ENCODE data around the gene HSPE1.
"Not testable (repeated sequence)": the region's sequence is repeated elsewhere in the genome, so short reads cannot be mapped to it uniquely, and the experiment has no call there.

HSPE1 gene

GRCh38 chr2:197455428-197455827, 44.8 kb upstream of the HSPE1 start:
- H3K4me3 ChIP-seq (ENCODE audit: low read length): no peak overlapping the region
- no peak for DNase-seq (ENCODE audit: low read depth)
- TF ChIP-seq CTCF (conservative IDR thresholded peaks at IDR 0.05; ENCODE audit: low read depth, low read length): no peak

DNA sequence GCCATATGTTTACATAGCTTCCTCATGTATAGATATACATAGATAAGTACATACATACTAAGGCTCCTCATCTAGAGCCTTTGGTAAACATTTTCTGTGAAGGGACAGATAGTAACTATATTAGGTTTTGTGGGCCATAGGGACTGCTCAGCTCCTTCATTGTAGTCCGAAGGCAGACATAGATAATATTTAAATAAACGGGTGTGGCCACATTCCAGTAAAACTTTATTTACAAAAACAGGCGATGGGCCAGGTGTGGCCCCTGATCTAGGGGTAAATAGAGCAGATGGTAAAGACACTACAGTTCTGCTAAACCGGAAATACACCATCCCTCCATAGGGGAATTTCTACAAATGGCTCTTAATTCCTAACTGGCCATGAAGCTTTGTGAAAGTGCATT, 39.5 kb upstream of the HSPE1 start:
- no peak overlapping the region for H3K4me3 ChIP-seq (ENCODE audit: low read length)
- DNase-seq (ENCODE audit: low read depth): no peak
- no peak for TF ChIP-seq CTCF (conservative IDR thresholded peaks at IDR 0.05; ENCODE audit: low read depth, low read length)

DNA sequence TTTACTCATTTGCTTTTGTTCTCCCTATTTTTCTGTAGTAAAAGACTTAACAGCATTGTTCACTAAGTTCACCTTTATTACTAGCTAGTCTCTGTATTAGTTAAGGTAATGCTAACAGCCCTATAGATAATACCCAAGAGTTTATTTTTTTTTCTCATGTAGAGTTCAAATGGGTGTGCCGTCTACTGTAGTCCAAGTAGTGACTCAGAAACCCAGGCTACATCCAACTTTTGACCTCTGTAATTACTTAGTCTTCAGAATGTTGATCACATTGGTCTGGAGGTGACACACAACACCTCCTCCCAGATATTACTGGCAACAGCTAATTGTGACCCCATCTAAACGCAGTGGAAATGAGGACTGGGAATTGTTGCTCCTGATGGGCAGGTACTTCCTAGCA, 39.1 kb upstream of the HSPE1 start:
- no peak for TF ChIP-seq CTCF (conservative IDR thresholded peaks at IDR 0.05; ENCODE audit: low read depth, low read length)
- peak; percentile 34 for DNase-seq (ENCODE audit: low read depth)
- H3K4me3 ChIP-seq (ENCODE audit: low read length): no peak overlapping the region

DNA sequence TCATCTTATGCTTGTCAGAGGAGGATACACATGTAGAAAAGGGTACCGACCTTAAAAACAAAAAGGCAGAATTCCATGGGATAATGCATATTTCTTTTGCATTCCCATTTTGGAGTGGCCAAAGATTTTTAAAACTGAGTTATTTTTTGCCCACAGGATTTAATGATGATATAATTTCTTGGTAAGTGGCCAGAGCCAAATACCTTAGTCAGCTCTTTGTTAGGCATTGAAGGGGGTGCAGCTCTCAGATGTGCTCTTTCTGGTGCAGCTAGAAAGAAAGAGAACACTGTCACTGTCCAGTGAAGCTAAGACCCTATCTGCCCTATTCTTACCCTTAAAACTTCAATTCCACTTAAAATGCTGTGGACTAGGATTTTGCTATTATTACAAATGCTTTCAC, 36.0 kb upstream of the HSPE1 start:
- H3K4me3 ChIP-seq (ENCODE audit: low read length): no peak overlapping the region
- no peak for TF ChIP-seq CTCF (conservative IDR thresholded peaks at IDR 0.05; ENCODE audit: low read depth, low read length)
- DNase-seq (ENCODE audit: low read depth): peak; percentile 23

DNA sequence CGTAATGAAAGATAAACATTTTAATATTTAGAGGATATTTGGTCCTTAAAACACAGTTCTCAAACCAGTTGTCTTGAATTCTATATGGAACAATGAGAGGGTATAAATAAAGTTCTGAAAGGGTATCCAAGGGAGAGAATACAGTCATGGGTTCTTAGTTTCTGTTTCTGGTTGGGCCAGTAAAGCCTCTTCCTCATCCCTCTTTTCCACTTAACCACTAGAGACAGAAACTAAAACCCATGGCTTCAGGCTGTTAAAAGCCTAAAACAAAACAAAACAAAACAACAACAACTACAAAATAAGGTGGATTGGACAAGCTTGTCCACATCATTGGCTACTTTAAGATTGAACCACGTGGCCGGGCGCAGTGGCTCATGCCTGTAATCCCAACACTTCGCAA, 28.0 kb upstream of the HSPE1 start:
- no peak for TF ChIP-seq CTCF (conservative IDR thresholded peaks at IDR 0.05; ENCODE audit: low read depth, low read length)
- DNase-seq (ENCODE audit: low read depth): no peak

DNA sequence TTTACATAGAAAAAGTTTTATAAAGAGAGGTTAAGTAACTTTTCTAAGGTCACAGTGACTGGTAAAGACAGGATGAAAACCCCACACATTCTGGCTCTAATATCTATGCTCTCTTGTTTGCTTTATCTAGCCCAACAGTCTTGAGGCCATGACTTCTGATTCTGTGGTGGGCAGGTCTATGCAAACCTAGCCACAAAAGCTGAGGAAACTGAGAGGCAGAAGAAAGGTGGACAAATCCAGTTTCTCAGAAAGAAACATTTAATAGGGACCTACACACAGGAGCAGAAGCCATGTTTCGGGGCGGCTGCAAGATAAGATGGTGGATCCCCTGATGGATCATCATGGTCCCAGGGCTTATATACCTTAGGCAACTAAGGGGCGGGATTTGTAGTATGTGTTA, 22.4 kb upstream of the HSPE1 start:
- no peak for DNase-seq (ENCODE audit: low read depth)
- TF ChIP-seq CTCF (conservative IDR thresholded peaks at IDR 0.05; ENCODE audit: low read depth, low read length): no peak
- H3K4me3 ChIP-seq (ENCODE audit: low read length): no peak overlapping the region

More for the DNA sequence above, 28.0 kb upstream of the HSPE1 start:
- no peak overlapping the region for H3K4me3 ChIP-seq (ENCODE audit: low read length)

- no peak for DNase-seq (ENCODE audit: low read depth)
- no peak for TF ChIP-seq CTCF (conservative IDR thresholded peaks at IDR 0.05; ENCODE audit: low read depth, low read length)
- no peak overlapping the region for H3K4me3 ChIP-seq (ENCODE audit: low read length)
Observed at GRCh38 chr2:197480165-197481036, 19.8 kb upstream of the HSPE1 start.

GRCh38 chr2:197484248-197484647, 15.9 kb upstream of the HSPE1 start:
- not testable (repeated sequence) for DNase-seq (ENCODE audit: low read depth); H3K4me3 ChIP-seq (ENCODE audit: low read length)

Measured in retinal pigment epithelial cell (primary cell).